NT2/D1 (cell line): ENCODE measurements around the gene GAB3.

ENCODE experiments used
- DNase-seq: peaks from one replicate; pipeline ENCODE4 v3.0.0-alpha.2; 2011; ENCODE audit warnings: low read depth, low spot score
- H3K27me3 ChIP-seq: 2 replicates; pipeline ENCODE4 v1.6.0; 2011; ENCODE audit warnings: mild to moderate bottlenecking; ENCODE audit not compliant: insufficient read length, insufficient read depth
- H3K36me3 ChIP-seq: 2 replicates; pipeline ENCODE4 v1.6.1; 2011; ENCODE audit warnings: mild to moderate bottlenecking, low read length, mixed read lengths; ENCODE audit not compliant: insufficient read depth, insufficient read length
- H3K4me1 ChIP-seq: 2 replicates; pipeline ENCODE4 v1.5.1; 2011; ENCODE audit not compliant: insufficient read depth, insufficient read length
- H3K4me3 ChIP-seq: 2 replicates; pipeline ENCODE4 v1.5.1; 2011; ENCODE audit warnings: low read depth; ENCODE audit not compliant: insufficient read length
- H3K9ac ChIP-seq: 2 replicates; pipeline ENCODE4 v1.6.0; 2011; ENCODE audit warnings: low read depth; ENCODE audit not compliant: insufficient read length
- H3K9me3 ChIP-seq: 2 replicates; pipeline ENCODE4 v1.5.1; 2011; ENCODE audit warnings: mild to moderate bottlenecking, low read length; ENCODE audit not compliant: insufficient read depth
- SUZ12 ChIP-seq: IDR thresholded peaks from 2 replicates; pipeline ENCODE4 v1.6.1; 2011; ENCODE audit not compliant: insufficient read length, insufficient read depth; ENCODE audit errors: extremely low read depth
- YY1 ChIP-seq: IDR thresholded peaks from 2 replicates; pipeline ENCODE4 v1.6.1; 2011; ENCODE audit not compliant: insufficient read length, insufficient read depth
- ZNF274 ChIP-seq: IDR thresholded peaks from 2 replicates; pipeline ENCODE4 v1.6.1; 2011; ENCODE audit warnings: mild to moderate bottlenecking, low read depth, low read length

The GAB3 gene

GRCh38 chrX:154791467-154791866 lies 40.6 kb upstream of the GAB3 start:
- no peaks in the 10 kb centered on the region for H3K27me3 ChIP-seq

GRCh38 chrX:154785716-154786115 lies 34.8 kb upstream of the GAB3 start:
- H3K4me1 ChIP-seq, result no peaks in the 10 kb centered on the region
- H3K9ac ChIP-seq, result no peak overlapping the region
- no peak overlapping the region for H3K4me3 ChIP-seq
- H3K36me3 ChIP-seq, result no peaks in the 10 kb centered on the region
- no peak for DNase-seq
- H3K27me3 ChIP-seq, result no peaks in the 10 kb centered on the region
- no peak for TF ChIP-seq ZNF274
- TF ChIP-seq SUZ12, result no peak
- no peak for TF ChIP-seq YY1
- no peaks in the 10 kb centered on the region for H3K9me3 ChIP-seq

More at GRCh38 chrX:154791467-154791866, 40.6 kb upstream of the GAB3 start:
- Histone ChIP-seq H3K4me1 (no peaks in the 10 kb centered on the region), H3K9me3 (no peaks in the 10 kb centered on the region), H3K4me3 (no peak overlapping the region), H3K9ac (no peak overlapping the region), H3K36me3 (no peaks in the 10 kb centered on the region)
- DNase-seq, result no peak
- TF ChIP-seq ZNF274 (no peak), SUZ12 (no peak), YY1 (no peak)

GRCh38 chrX:154784149-154784995 lies 33.5 kb upstream of the GAB3 start:
- Histone ChIP-seq H3K9me3 (no peaks in the 10 kb centered on the region), H3K27me3 (no peaks in the 10 kb centered on the region), H3K36me3 (no peaks in the 10 kb centered on the region), H3K9ac (no peak overlapping the region), H3K4me3 (no peak overlapping the region), H3K4me1 (no peaks in the 10 kb centered on the region)
- no peak for DNase-seq
- TF ChIP-seq SUZ12 (no peak), YY1 (no peak), ZNF274 (no peak)

- Histone ChIP-seq H3K27me3 (no peaks in the 10 kb centered on the region), H3K9ac (no peak overlapping the region), H3K9me3 (no peaks in the 10 kb centered on the region), H3K4me3 (no peak overlapping the region), H3K4me1 (peaks cover 2% of the 10 kb centered on the region), H3K36me3 (peaks cover 13% of the 10 kb centered on the region)
- DNase-seq, result no peak
- TF ChIP-seq ZNF274, result no peak
- TF ChIP-seq YY1, result no peak
- no peak for TF ChIP-seq SUZ12
Measured at GRCh38 chrX:154780968-154781367, 30.1 kb upstream of the GAB3 start.

- no peaks in the 10 kb centered on the region for H3K9me3 ChIP-seq
- H3K27me3 ChIP-seq, result no peaks in the 10 kb centered on the region
- H3K4me3 ChIP-seq, result no peak overlapping the region
- H3K4me1 ChIP-seq, result peaks cover 2% of the 10 kb centered on the region
- no peak overlapping the region for H3K9ac ChIP-seq
- TF ChIP-seq YY1 (no peak), ZNF274 (no peak), SUZ12 (no peak)
- peaks cover 30% of the 10 kb centered on the region for H3K36me3 ChIP-seq
- no peak for DNase-seq
Measured at GRCh38 chrX:154779261-154779660, 28.4 kb upstream of the GAB3 start.

- TF ChIP-seq YY1, result no peak
- peaks cover 2% of the 10 kb centered on the region for H3K4me1 ChIP-seq
- DNase-seq, result no peak
- no peak overlapping the region for H3K4me3 ChIP-seq
- no peaks in the 10 kb centered on the region for H3K27me3 ChIP-seq
- no peak overlapping the region for H3K9ac ChIP-seq
- no peaks in the 10 kb centered on the region for H3K9me3 ChIP-seq
- peaks cover 40% of the 10 kb centered on the region for H3K36me3 ChIP-seq
Measured at GRCh38 chrX:154776753-154777152, 25.9 kb upstream of the GAB3 start.

- Histone ChIP-seq H3K9me3 (no peaks in the 10 kb centered on the region), H3K4me3 (no peak overlapping the region), H3K27me3 (no peaks in the 10 kb centered on the region), H3K9ac (no peak overlapping the region), H3K4me1 (peaks cover 2% of the 10 kb centered on the region), H3K36me3 (peaks cover 41% of the 10 kb centered on the region)
- TF ChIP-seq ZNF274, result no peak
- TF ChIP-seq YY1, result no peak
- TF ChIP-seq SUZ12, result no peak
- DNase-seq, result no peak
Measured at GRCh38 chrX:154775419-154776349, 24.8 kb upstream of the GAB3 start.
